GM23338 (cell line): ENCODE data around the gene PET117.

Experiments used
- CTCF ChIP-seq, 2 experiments: fragments of 200-600 bp in 1 of 2; sonication (generic) in 1 of 2; conservative IDR thresholded peaks; 2 replicates each; pipeline versions ENCODE4 v1.5.1 to v1.6.1; 2016 to 2017; ENCODE audit warnings: antibody characterized with exemption in 2 of 2, low read depth in 2 of 2, mild to moderate bottlenecking in 2 of 2, moderate library complexity in 1 of 2
- EZH2 ChIP-seq: fragments of 200-600 bp; sonication (generic); IDR thresholded peaks from one replicate; pipeline ENCODE4 v1.8.0; 2017; ENCODE audit warnings: antibody characterized with exemption, mild to moderate bottlenecking, low read depth; ENCODE audit not compliant: unreplicated experiment
- EZH2phosphoT487 ChIP-seq: fragments of 200-600 bp; sonication (generic); IDR thresholded peaks from one replicate; pipeline ENCODE4 v1.8.1; 2018; ENCODE audit warnings: antibody characterized with exemption; ENCODE audit not compliant: unreplicated experiment
- JUNB ChIP-seq: IDR thresholded peaks from one replicate; pipeline ENCODE4 v1.6.1; 2016; ENCODE audit warnings: antibody characterized with exemption; ENCODE audit not compliant: unreplicated experiment
- REST ChIP-seq: IDR thresholded peaks from one replicate; pipeline ENCODE4 v1.6.1; 2018; ENCODE audit warnings: antibody characterized with exemption; ENCODE audit not compliant: unreplicated experiment
- ZNF331 ChIP-seq: fragments of 250-450 bp; sonication (Bioruptor Pico); IDR thresholded peaks from 2 replicates; pipeline ENCODE4 v1.5.0; 2020; ENCODE audit warnings: low read depth, mild to moderate bottlenecking, moderate library complexity

GRCh38 chr20:18101125-18101810 is 36.4 kb upstream of the PET117 start:
- TF ChIP-seq CTCF (conservative IDR thresholded peaks at IDR 0.05; ENCODE audit: low read depth in 2 of 2) (no peak), JUNB (no peak), EZH2 (no peak), EZH2phosphoT487 (no peak), REST (no peak), ZNF331 (no peak)
